GM19240 (cell line): Measurements from ENCODE around the gene LRP6.

Experiments used
- DNase-seq: peaks from one replicate; pipeline ENCODE4 v3.0.0; 2011; ENCODE audit warnings: low spot score; ENCODE audit not compliant: insufficient read length

LRP6 gene

DNA sequence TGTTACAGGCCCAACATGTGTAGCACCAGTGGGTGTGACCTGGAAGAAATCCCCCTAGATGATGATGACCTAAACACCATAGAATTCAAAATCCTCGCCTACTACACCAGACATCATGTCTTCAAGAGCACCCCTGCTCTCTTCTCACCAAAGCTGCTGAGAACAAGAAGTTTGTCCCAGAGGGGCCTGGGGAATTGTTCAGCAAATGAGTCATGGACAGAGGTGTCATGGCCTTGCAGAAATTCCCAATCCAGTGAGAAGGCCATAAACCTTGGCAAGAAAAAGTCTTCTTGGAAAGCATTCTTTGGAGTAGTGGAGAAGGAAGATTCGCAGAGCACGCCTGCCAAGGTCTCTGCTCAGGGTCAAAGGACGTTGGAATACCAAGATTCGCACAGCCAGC is 187.6 kb downstream of the LRP6 start:
- no peak for DNase-seq

DNA sequence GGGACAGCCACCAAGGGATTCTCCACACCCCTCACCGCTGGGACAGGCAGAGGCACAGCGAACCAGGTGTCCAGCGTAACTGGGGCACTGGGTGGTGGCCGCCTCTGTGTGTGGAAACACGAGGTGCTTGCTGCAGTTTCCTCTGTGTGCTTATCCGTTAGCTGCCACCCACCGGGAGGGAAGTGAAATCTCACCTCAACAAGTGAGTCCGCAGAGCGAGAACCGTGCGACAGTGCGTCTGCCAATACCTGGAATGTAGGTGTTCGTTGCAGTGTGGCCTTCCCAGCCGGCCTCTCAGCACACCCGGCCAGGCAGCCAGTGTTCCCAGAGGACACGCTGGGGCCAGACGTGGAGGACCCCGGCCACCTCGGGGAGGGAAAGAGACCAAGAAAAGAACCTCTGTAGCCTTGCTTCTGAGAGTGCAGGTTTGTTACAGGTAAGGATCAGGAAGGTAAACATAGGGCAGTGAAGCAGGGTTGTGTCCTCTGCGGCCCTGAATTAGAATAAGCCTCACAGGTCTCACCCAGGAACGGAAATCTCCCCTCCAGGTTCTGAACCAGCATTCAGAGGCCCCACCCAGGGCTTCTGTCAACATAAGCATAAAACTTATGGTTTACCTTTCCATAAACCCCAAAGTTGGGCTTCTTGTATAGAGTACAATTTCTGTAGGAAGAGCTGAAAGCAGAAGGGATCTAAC is 194.6 kb downstream of the LRP6 start:
- no peak for DNase-seq

DNA sequence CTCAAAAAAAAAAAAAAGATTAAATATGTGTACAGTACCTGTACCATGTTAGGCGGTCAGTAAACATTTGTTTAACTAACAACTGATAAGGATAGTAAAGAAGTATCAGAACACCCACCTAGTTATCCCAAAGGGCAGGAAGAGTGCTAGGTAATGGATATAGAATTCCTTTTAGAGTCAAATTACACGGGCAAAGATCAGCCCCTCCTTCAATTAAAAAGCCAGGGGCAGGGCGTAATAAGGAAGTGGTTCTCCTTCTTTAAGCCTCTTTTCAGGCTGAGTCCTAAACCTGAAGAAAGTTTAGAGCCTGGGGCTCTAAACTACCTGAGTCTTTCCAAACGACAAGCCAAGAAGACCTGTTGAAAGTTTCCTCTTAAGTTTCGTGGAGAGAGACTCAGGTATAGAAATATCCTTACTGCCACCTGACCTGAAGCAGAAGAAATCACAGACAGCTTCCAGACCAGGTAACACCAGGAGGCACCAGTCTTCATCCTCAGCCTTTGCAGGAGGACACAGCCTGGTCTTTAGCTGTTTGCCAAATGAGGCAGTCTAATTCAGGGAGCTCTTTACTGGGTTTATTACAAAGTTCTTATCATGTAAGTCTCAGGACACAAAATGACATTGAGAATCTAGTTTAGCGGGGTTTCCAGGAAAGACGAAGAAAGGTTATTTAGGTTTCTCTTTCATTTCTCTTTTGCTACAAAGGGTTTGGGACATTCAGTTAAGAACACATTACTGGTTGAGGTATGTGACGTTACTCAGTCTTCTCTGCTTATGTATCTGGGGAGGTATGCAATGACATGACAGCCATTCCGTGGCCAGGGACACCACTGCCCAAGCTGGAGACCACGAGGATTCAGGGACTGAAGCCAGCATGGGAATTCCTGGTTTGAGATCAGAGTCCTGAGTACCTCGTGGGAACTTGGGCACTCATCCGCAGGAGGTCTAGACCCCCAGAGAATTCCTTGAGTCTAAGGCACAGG is 195.9 kb downstream of the LRP6 start, which contains the start of gene BCL2L14:
Gene BCL2L14 (plus strand): TSS at position 266 of the 983 bp plus-strand sequence. CDS start 8,367 bp downstream, outside the sequence.
- no peak for DNase-seq

DNA sequence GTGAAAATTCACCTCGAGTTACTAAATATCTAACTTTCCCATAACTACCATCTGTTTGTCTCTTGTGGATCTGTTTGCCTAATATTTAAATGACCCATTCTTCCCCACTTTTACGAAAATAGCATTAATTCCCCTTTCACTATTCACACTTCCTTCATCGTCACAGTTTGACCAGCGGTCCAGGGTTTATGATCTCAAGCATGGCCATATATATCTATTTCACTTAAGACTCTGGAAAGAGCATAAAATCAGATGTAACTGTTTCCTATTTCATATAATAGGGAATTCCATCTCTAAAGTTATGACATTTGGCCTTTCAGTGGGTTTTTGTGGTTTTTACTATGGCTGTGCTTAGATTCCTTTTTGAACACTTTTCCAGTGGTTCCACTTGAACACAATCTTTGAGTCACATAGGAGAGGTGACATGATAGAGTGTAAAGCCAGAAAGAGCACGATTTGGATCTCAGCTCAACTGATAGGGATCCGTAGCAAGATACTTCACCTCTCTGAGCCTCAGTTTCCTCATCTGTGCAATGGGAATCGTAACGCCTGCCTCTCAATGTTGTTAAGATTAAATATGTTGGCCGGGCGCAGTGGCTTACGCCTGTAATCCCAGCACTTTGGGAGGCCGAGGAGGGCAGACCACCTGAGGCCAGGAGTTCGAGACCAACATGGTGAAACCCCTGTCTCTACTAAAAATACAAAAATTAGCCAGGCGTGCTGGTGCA is 196.9 kb downstream of the LRP6 start:
- no peak for DNase-seq

DNA sequence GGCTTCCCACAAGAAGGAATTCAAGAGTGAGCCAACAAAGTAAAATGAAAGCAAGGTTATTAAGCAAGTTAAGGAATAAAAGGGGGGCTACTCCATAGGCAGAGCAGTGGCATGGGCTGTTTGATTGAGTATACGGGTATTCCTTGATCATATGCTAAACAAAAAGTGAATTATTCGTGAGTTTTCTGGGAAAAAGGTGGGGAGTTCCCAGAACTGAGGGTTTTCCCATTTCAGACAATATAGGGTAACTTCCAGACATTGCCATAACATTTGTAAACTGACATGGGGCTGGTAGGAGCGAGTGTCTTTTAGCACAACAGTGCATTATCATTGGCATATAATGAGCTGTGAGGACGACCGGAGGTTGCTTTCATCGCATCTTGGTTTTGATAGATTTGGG is 198.1 kb downstream of the LRP6 start:
- no peak for DNase-seq
